HG02798 (cell line): ENCODE results near the gene PALLD.

Experiments
- ATAC-seq: cut with Tn5 transposase; IDR thresholded peaks from one replicate; pipeline ENCODE4 v1.9.1; 2021; ENCODE audit warnings: mild to moderate bottlenecking; ENCODE audit not compliant: unreplicated experiment, poor library complexity

The PALLD gene

GRCh38 chr4:168585168-168586091 is 88.6 kb downstream of the PALLD start:
- peak; percentile 85 for ATAC-seq

- no peak for ATAC-seq
These were observed 90.1 kb downstream of the PALLD start for GRCh38 chr4:168586926-168587325.

GRCh38 chr4:168587411-168588125 is 90.7 kb downstream of the PALLD start:
- no peak for ATAC-seq

- ATAC-seq = no peak
These were observed 92.2 kb downstream of the PALLD start for GRCh38 chr4:168588916-168589531.

- ATAC-seq = no peak
These were observed 95.8 kb downstream of the PALLD start for GRCh38 chr4:168592676-168593075.

- no peak for ATAC-seq
These were observed 96.5 kb downstream of the PALLD start for GRCh38 chr4:168593399-168593798.

GRCh38 chr4:168594121-168594520 is 97.3 kb downstream of the PALLD start:
- ATAC-seq = no peak

- ATAC-seq = no peak
These were observed 101.3 kb downstream of the PALLD start for GRCh38 chr4:168598191-168598590.

GRCh38 chr4:168600796-168601583 is 104.1 kb downstream of the PALLD start:
- ATAC-seq = no peak

- no peak for ATAC-seq
These were observed 105.0 kb downstream of the PALLD start for GRCh38 chr4:168601899-168602298.

- ATAC-seq = no peak
These were observed 107.9 kb downstream of the PALLD start for GRCh38 chr4:168604496-168605373.

- ATAC-seq = no peak
These were observed 108.6 kb downstream of the PALLD start for GRCh38 chr4:168605411-168605810.

GRCh38 chr4:168607215-168607614 is 110.4 kb downstream of the PALLD start:
- ATAC-seq = no peak

- no peak for ATAC-seq
These were observed 111.9 kb downstream of the PALLD start for GRCh38 chr4:168608771-168609170.

- no peak for ATAC-seq
These were observed 112.5 kb downstream of the PALLD start for GRCh38 chr4:168609369-168609768.

GRCh38 chr4:168610911-168611530 is 114.2 kb downstream of the PALLD start:
- ATAC-seq = no peak

GRCh38 chr4:168612450-168613135 is 115.7 kb downstream of the PALLD start:
- no peak for ATAC-seq

GRCh38 chr4:168613869-168614268 is 117.0 kb downstream of the PALLD start:
- ATAC-seq = no peak
